ENCODE results near the gene ELAPOR1. TPM values are rescaled to one million over a fixed set of nuclear protein-coding genes. Genes with fewer than 3 reads are reported as not detected.

Gene ELAPOR1
- total RNA-seq, 2 experiments from 2014 or later = not detected

GRCh38 chr1:109095631-109096030, 18.3 kb upstream of the ELAPOR1 start:
- CTCF ChIA-PET (ENCODE audit: unreplicated experiment) = no interaction called here
- intact Hi-C loops (cut with micrococcal nuclease; ENCODE audit: unreplicated experiment) = no loop called here
- DNase-seq (ENCODE audit: low spot score) = no peak

GRCh38 chr1:109096120-109096519, 17.8 kb upstream of the ELAPOR1 start:
- H3K4me3 ChIP-seq (ENCODE audit: low read depth, low read length, poor library complexity, severe bottlenecking) = no peak overlapping the region
- ChIA-PET POLR2A (interaction anchor here (0.6 to 0.9 kb wide), 2 partner anchors 12 to 289 kb away, joined by 3 to 4 read pairs; no protein-coding TSS in a partner anchor), CTCF (ENCODE audit: unreplicated experiment) (no interaction called here)
- H3K9me2 ChIP-seq (ENCODE audit: insufficient read depth, low read length) = no peaks in the 10 kb centered on the region
- H4K20me1 ChIP-seq (ENCODE audit: insufficient read depth, low read length) = no peaks in the 10 kb centered on the region
- no peaks in the 10 kb centered on the region for H3K9me3 ChIP-seq (ENCODE audit: low read length)
- H3K79me2 ChIP-seq (ENCODE audit: insufficient read depth, low read depth, low read length) = peaks cover 32% of the 10 kb centered on the region
- peaks cover 44% of the 10 kb centered on the region for H3K36me3 ChIP-seq (ENCODE audit: insufficient read depth, low read length)
- no peak overlapping the region for H3K4me2 ChIP-seq (ENCODE audit: low read length)
- DNase-seq (ENCODE audit: low spot score) = no peak
- peaks cover 15% of the 10 kb centered on the region for H3K4me1 ChIP-seq (ENCODE audit: insufficient read depth, low read length, poor library complexity, severe bottlenecking)
- H2AFZ ChIP-seq (ENCODE audit: low read length) = no peak overlapping the region
- BruUV-seq (replicated peaks) = no TSS peak
- intact Hi-C loops (cut with micrococcal nuclease; ENCODE audit: unreplicated experiment) = no loop called here
- TF ChIP-seq CTCF (conservative IDR thresholded peaks at IDR 0.05; ENCODE audit: low read length) = no peak
- no peak for TF ChIP-seq EZH2phosphoT487 (IDR thresholded peaks at IDR 0.05; ENCODE audit: borderline replicate concordance, low read depth, low read length)
- H3K27ac ChIP-seq (ENCODE audit: low read depth, low read length, poor library complexity, severe bottlenecking) = no peak overlapping the region

More at GRCh38 chr1:109095631-109096030, 18.3 kb upstream of the ELAPOR1 start:
- TF ChIP-seq EZH2phosphoT487 (IDR thresholded peaks at IDR 0.05; ENCODE audit: borderline replicate concordance, low read depth, low read length) (no peak), CTCF (conservative IDR thresholded peaks at IDR 0.05; ENCODE audit: low read length) (no peak)
- peaks cover 39% of the 10 kb centered on the region for H3K36me3 ChIP-seq (ENCODE audit: insufficient read depth, low read length)
- H3K4me1 ChIP-seq (ENCODE audit: insufficient read depth, low read length, poor library complexity, severe bottlenecking) = peaks cover 15% of the 10 kb centered on the region
- H3K9me3 ChIP-seq (ENCODE audit: low read length) = no peaks in the 10 kb centered on the region
- no peaks in the 10 kb centered on the region for H3K9me2 ChIP-seq (ENCODE audit: insufficient read depth, low read length)
- POLR2A ChIA-PET = interaction anchor here (0.9 kb wide), 1 partner anchor 12 kb away, joined by 3 read pairs; no protein-coding TSS in a partner anchor
- no peak overlapping the region for H2AFZ ChIP-seq (ENCODE audit: low read length)
- H3K27ac ChIP-seq (ENCODE audit: low read depth, low read length, poor library complexity, severe bottlenecking) = no peak overlapping the region
- no peaks in the 10 kb centered on the region for H4K20me1 ChIP-seq (ENCODE audit: insufficient read depth, low read length)
- BruUV-seq (replicated peaks) = no TSS peak
- peaks cover 32% of the 10 kb centered on the region for H3K79me2 ChIP-seq (ENCODE audit: insufficient read depth, low read depth, low read length)
- no peak overlapping the region for H3K4me2 ChIP-seq (ENCODE audit: low read length)
- no peak overlapping the region for H3K4me3 ChIP-seq (ENCODE audit: low read depth, low read length, poor library complexity, severe bottlenecking)
